ENCODE data around the gene JARID2. TPM values are rescaled to one million over a fixed set of nuclear protein-coding genes. Genes with fewer than 3 reads are reported as not detected.

JARID2 gene
- total and polyA plus RNA-seq, 10 of the 15 experiments (the other 5 are each of a cell fraction or from before 2014, with no cell fraction given) = 4.2 to 21.6 (median 11.7) TPM

- intact Hi-C loops (cut with micrococcal nuclease; ENCODE audit: unreplicated experiment) (no loop called here), in situ Hi-C loops (cut with MboI) (loop anchor here (25.0 kb wide), 1 partner anchor 1548 kb away; the partner anchor contains the start of gene RNF182)
- ATAC-seq (no peak), DNase-seq (ENCODE audit: low read depth, low spot score) (no peak), FAIRE-seq (no peak)
- Histone ChIP-seq H3K9ac (ENCODE audit: control insufficient read depth, insufficient read depth, low read length) (no peak overlapping the region), H2AFZ (ENCODE audit: control insufficient read depth, low read depth, low read length) (no peak overlapping the region), H3K9me3 (replicated peaks; ENCODE audit: control insufficient read depth, insufficient read depth, low read length) (no peaks in the 10 kb centered on the region), H3K79me2 (ENCODE audit: control insufficient read depth, insufficient read depth, low read length) (peaks cover 44% of the 10 kb centered on the region), H3K4me3 (no peak overlapping the region), H3K4me1 (ENCODE audit: control insufficient read depth, insufficient read depth, low read length) (peaks cover 15% of the 10 kb centered on the region), H3K27ac (ENCODE audit: control insufficient read depth, insufficient read depth) (no peak overlapping the region), H3K36me3 (ENCODE audit: control insufficient read depth in 2 of 2, insufficient read depth in 2 of 2, low read length in 1 of 2) (peaks cover 0 to 2% of the 10 kb centered on the region in 2 experiments; a peak in 3 of 4 replicates), H3K27me3 (replicated peaks in 1 of 2; ENCODE audit: control insufficient read depth in 2 of 2, insufficient read depth in 2 of 2, low read length in 1 of 2) (no peaks in the 10 kb centered on the region), H3K4me2 (ENCODE audit: control insufficient read depth, insufficient read depth) (no peak overlapping the region), H4K20me1 (ENCODE audit: control insufficient read depth, insufficient read depth) (no peaks in the 10 kb centered on the region)
- RAD21 ChIA-PET (ENCODE audit: unreplicated experiment) = no interaction called here
- BruUV-seq (replicated peaks) = no TSS peak
- SMC1A ChIA-PET (ENCODE audit: uncharacterized antibody, unreplicated experiment) = interaction anchor here (5.0 kb wide), 1 partner anchor 20 kb away, joined by 30 read pairs; no protein-coding TSS in a partner anchor
- CTCF ChIA-PET = interaction anchor here (1.0 kb wide), 1 partner anchor 20 kb away, joined by 3 read pairs; no protein-coding TSS in a partner anchor
- POLR2A ChIA-PET = no interaction called here
- no peak for TF ChIP-seq ZNF622 (IDR thresholded peaks at IDR 0.05)
- TF ChIP-seq IRF3 (IDR thresholded peaks at IDR 0.05) = no peak
- TF ChIP-seq NKRF (conservative IDR thresholded peaks at IDR 0.05) = no peak
- no peak for TF ChIP-seq SREBF1 (IDR thresholded peaks at IDR 0.05; ENCODE audit: low read length)
- no peak for TF ChIP-seq EZH2 (IDR thresholded peaks at IDR 0.05; ENCODE audit: borderline replicate concordance, control insufficient read depth, low read depth, low read length)
- no peak for TF ChIP-seq REST (IDR thresholded peaks at IDR 0.05; ENCODE audit: low read depth, low read length)
- TF ChIP-seq CBX5 (IDR thresholded peaks at IDR 0.05; ENCODE audit: low read depth) = no peak
- no peak for TF ChIP-seq CTCF (IDR thresholded peaks at IDR 0.05 in 2 of 3, conservative IDR thresholded peaks at IDR 0.05 in 1 of 3; ENCODE audit: control insufficient read depth in 2 of 3, extremely low read depth in 1 of 3, insufficient read depth in 1 of 3, low read depth in 3 of 3, low read length in 3 of 3)
- TF ChIP-seq ELK1 (IDR thresholded peaks at IDR 0.05; ENCODE audit: low read depth, low read length) = no peak
- WGBS (ENCODE audit: insufficient coverage, insufficient replicate concordance, low lambda C conversion rate, missing lambda C conversion rate) = 93% methylated on average over 4 of the region's 4 CpGs
Measured at GRCh38 chr6:15460110-15460727, 214.3 kb downstream of the JARID2 start.
